H1 (cell line): ENCODE measurements around the gene CASR. TPM values are rescaled to one million over a fixed set of nuclear protein-coding genes. Genes with fewer than 3 reads are reported as not detected.
A peak's percentile ranks its signal among the peaks of the same experiment; 100 is the strongest.

Experiments used
- CTCF ChIA-PET: fragments of 300-600 bp; sonication (Branson Sonifier 250); formaldehyde crosslinking; loops from one replicate; lab custom pipeline; 2021; ENCODE audit not compliant: partially characterized antibody; lab: Charles Lee
- POLR2A ChIA-PET: fragments of 300-600 bp; sonication (Branson Sonifier 250); formaldehyde crosslinking; loops from one replicate; lab custom pipeline; 2021; ENCODE audit warnings: inconsistent platforms; ENCODE audit not compliant: partially characterized antibody; lab: Charles Lee
- DNase-seq, 2 experiments: peaks; one replicate each; pipeline versions ENCODE4 v3.0.0 to v3.0.0-alpha.2; 2010 to 2022; ENCODE audit warnings: low spot score in 2 of 2, low read depth in 1 of 2, mixed read lengths in 1 of 2
- FAIRE-seq: peaks from 2 replicates; lab custom pipeline; 2011; peaks lifted over from hg19 to GRCh38; lab: Jason Lieb, UNC
- H2AFZ ChIP-seq: 2 replicates; pipeline ENCODE4 v1.8.1; 2012; ENCODE audit warnings: low read length, inconsistent platforms
- H2AK5ac ChIP-seq: 2 replicates; pipeline ENCODE4 v1.6.1; 2013; ENCODE audit warnings: low read depth, low read length
- H2BK120ac ChIP-seq: replicated peaks from 2 replicates; pipeline ENCODE3; 2013; ENCODE audit warnings: low read depth, low read length, inconsistent platforms
- H2BK12ac ChIP-seq: 2 replicates; pipeline ENCODE4 v1.6.1; 2013; ENCODE audit warnings: low read depth, low read length
- H2BK15ac ChIP-seq: 2 replicates; pipeline ENCODE4 v1.6.1; 2013; ENCODE audit warnings: low read length
- H2BK20ac ChIP-seq: 2 replicates; pipeline ENCODE4 v1.6.1; 2013; ENCODE audit warnings: low read length
- H2BK5ac ChIP-seq: 2 replicates; pipeline ENCODE4 v1.6.1; 2013; ENCODE audit warnings: low read depth, low read length
- H3K14ac ChIP-seq: 2 replicates; pipeline ENCODE4 v1.6.1; 2013; ENCODE audit warnings: inconsistent platforms; ENCODE audit not compliant: insufficient read length
- H3K18ac ChIP-seq: 2 replicates; pipeline ENCODE4 v1.6.1; 2013; ENCODE audit warnings: low read length; ENCODE audit errors: extremely low read depth
- H3K23ac ChIP-seq: 2 replicates; pipeline ENCODE4 v1.6.1; 2013; ENCODE audit warnings: inconsistent platforms; ENCODE audit not compliant: insufficient read length
- H3K23me2 ChIP-seq: 2 replicates; pipeline ENCODE4 v1.6.1; 2013; ENCODE audit warnings: low read depth, low read length
- H3K27ac ChIP-seq: 2 replicates; pipeline ENCODE4 v1.6.1; 2011; ENCODE audit warnings: low read depth, low read length, inconsistent platforms
- H3K27me3 ChIP-seq, 4 experiments: replicated peaks in 1 of 4; 1 replicate in 1 of 4; 2 replicates in 3 of 4; pipeline versions ENCODE4 v1.6.1 to v1.8.1; 2011 to 2013; ENCODE audit warnings: low read length in 3 of 4, mild to moderate bottlenecking in 3 of 4, inconsistent platforms in 2 of 4, mixed read lengths in 2 of 4, moderate library complexity in 1 of 4; ENCODE audit not compliant: control insufficient read depth in 3 of 4, insufficient read depth in 3 of 4; ENCODE audit errors: extremely low read depth in 1 of 4
- H3K36me3 ChIP-seq, 4 experiments: 2 replicates each; pipeline versions ENCODE4 v1.6.1 to v1.8.1; 2011 to 2013; ENCODE audit warnings: mild to moderate bottlenecking in 4 of 4, low read length in 3 of 4, moderate library complexity in 2 of 4, control low read depth in 1 of 4, inconsistent platforms in 1 of 4; ENCODE audit not compliant: insufficient read depth in 4 of 4, control insufficient read depth in 2 of 4
- H3K4ac ChIP-seq: replicated peaks from 2 replicates; pipeline ENCODE3; 2013; ENCODE audit warnings: low read length, low read depth, mixed read lengths, inconsistent platforms; ENCODE audit not compliant: insufficient read length
- H3K4me1 ChIP-seq, 4 experiments: replicated peaks in 1 of 4; 1 replicate in 1 of 4; 2 replicates in 3 of 4; pipeline versions ENCODE4 v1.6.1 to v1.8.1; 2011 to 2013; ENCODE audit warnings: low read length in 3 of 4, inconsistent platforms in 2 of 4, mixed read lengths in 1 of 4; ENCODE audit not compliant: insufficient read depth in 4 of 4, control insufficient read depth in 3 of 4
- H3K4me2 ChIP-seq, 2 experiments: 2 replicates each; pipeline versions ENCODE4 v1.6.1 to v1.8.1; 2011 to 2013; ENCODE audit warnings: low read depth in 2 of 2, low read length in 2 of 2, control low read depth in 1 of 2, inconsistent platforms in 1 of 2, mild to moderate bottlenecking in 1 of 2; ENCODE audit not compliant: insufficient read depth in 1 of 2
- H3K4me3 ChIP-seq, 4 experiments: fragments of 200-600, 300-600 bp in 1 of 4; sonication (generic), shearing (Covaris generic), sonication (Bioruptor Twin) in 1 of 4; 2 replicates each; pipeline versions ENCODE4 v1.5.1 to v1.8.1; 2011 to 2016; ENCODE audit warnings: low read length in 4 of 4, low read depth in 3 of 4, control low read depth in 2 of 4, inconsistent platforms in 2 of 4, mild to moderate bottlenecking in 2 of 4, mixed read lengths in 1 of 4, moderate library complexity in 1 of 4; ENCODE audit not compliant: insufficient read depth in 2 of 4; ENCODE audit errors: extremely low read depth in 1 of 4
- H3K56ac ChIP-seq: replicated peaks from 2 replicates; pipeline ENCODE3; 2013; ENCODE audit warnings: low read depth, mild to moderate bottlenecking, mixed read lengths, low read length, inconsistent platforms; ENCODE audit not compliant: insufficient read length
- H3K79me1 ChIP-seq: 2 replicates; pipeline ENCODE4 v1.6.1; 2013; ENCODE audit warnings: low read depth, low read length, control low read depth
- H3K79me2 ChIP-seq, 2 experiments: 2 replicates each; pipeline versions ENCODE4 v1.6.1 to v1.8.1; 2012 to 2013; ENCODE audit warnings: low read length in 2 of 2, mild to moderate bottlenecking in 2 of 2, inconsistent platforms in 1 of 2; ENCODE audit not compliant: insufficient read depth in 2 of 2, control insufficient read depth in 1 of 2
- H3K9ac ChIP-seq, 4 experiments: replicated peaks in 1 of 4; 1 replicate in 1 of 4; 2 replicates in 3 of 4; pipeline versions ENCODE4 v1.6.1 to v1.8.1; 2011 to 2013; ENCODE audit warnings: low read depth in 3 of 4, low read length in 3 of 4, control low read depth in 2 of 4, mild to moderate bottlenecking in 2 of 4, moderate library complexity in 2 of 4, inconsistent platforms in 1 of 4; ENCODE audit errors: extremely low read depth in 1 of 4
- H3K9me3 ChIP-seq, 2 experiments: 2 replicates each; pipeline versions ENCODE4 v1.6.1 to v1.8.1; 2012 to 2013; ENCODE audit warnings: mild to moderate bottlenecking in 2 of 2, moderate library complexity in 2 of 2, control low read depth in 1 of 2, inconsistent platforms in 1 of 2, low read depth in 1 of 2, low read length in 1 of 2, mixed read lengths in 1 of 2; ENCODE audit not compliant: insufficient read depth in 2 of 2
- H4K20me1 ChIP-seq, 2 experiments: replicated peaks in 1 of 2; 2 replicates each; pipeline versions ENCODE3 to v1.8.1; 2011 to 2013; ENCODE audit warnings: inconsistent platforms in 2 of 2, low read length in 2 of 2, mild to moderate bottlenecking in 1 of 2; ENCODE audit not compliant: insufficient read depth in 2 of 2, control insufficient read depth in 1 of 2
- H4K5ac ChIP-seq: 2 replicates; pipeline ENCODE4 v1.6.1; 2013; ENCODE audit warnings: low read length, low read depth, mixed read lengths, inconsistent platforms; ENCODE audit not compliant: insufficient read length
- H4K8ac ChIP-seq: 2 replicates; pipeline ENCODE4 v1.8.0; 2013; ENCODE audit warnings: mild to moderate bottlenecking, moderate library complexity, low read length, inconsistent platforms; ENCODE audit not compliant: insufficient read depth; ENCODE audit errors: extremely low read depth
- H4K91ac ChIP-seq: replicated peaks from 2 replicates; pipeline ENCODE3; 2013; ENCODE audit warnings: low read length, mixed read lengths, inconsistent platforms; ENCODE audit not compliant: insufficient read length
- CTCF ChIP-seq, 3 experiments: IDR thresholded peaks; 1 replicate in 2 of 3; 2 replicates in 1 of 3; pipeline versions ENCODE4 v1.5.1 to v1.6.1; 2011; ENCODE audit warnings: low read length in 3 of 3, mild to moderate bottlenecking in 3 of 3, inconsistent platforms in 2 of 3, low read depth in 1 of 3, moderate library complexity in 1 of 3; ENCODE audit not compliant: insufficient read depth in 1 of 3; ENCODE audit errors: control extremely low read depth in 1 of 3
- EP300 ChIP-seq, 2 experiments: IDR thresholded peaks; 1 replicate in 1 of 2; 2 replicates in 1 of 2; pipeline ENCODE4 v1.6.1; 2011 to 2012; ENCODE audit warnings: low read depth in 2 of 2, low read length in 2 of 2, mild to moderate bottlenecking in 2 of 2, borderline replicate concordance in 1 of 2, inconsistent platforms in 1 of 2, moderate library complexity in 1 of 2
- KDM1A ChIP-seq: fragments of 200-600, 300-600 bp; sonication (generic); IDR thresholded peaks from 2 replicates; pipeline ENCODE4 v1.7.1; 2016; ENCODE audit warnings: mild to moderate bottlenecking, low read length, borderline replicate concordance
- MAFK ChIP-seq: IDR thresholded peaks from 2 replicates; pipeline ENCODE4 v1.6.1; 2012; ENCODE audit warnings: low read depth, mild to moderate bottlenecking, improper control_type of control experiment, low read length
- NANOG ChIP-seq: IDR thresholded peaks from 2 replicates; pipeline ENCODE4 v1.6.1; 2011; ENCODE audit warnings: low read length, low read depth, mild to moderate bottlenecking, inconsistent platforms; ENCODE audit not compliant: insufficient read depth, poor library complexity, severe bottlenecking
- PHF8 ChIP-seq: fragments of 200-600 bp; sonication (generic); conservative IDR thresholded peaks from 2 replicates; pipeline ENCODE4 v1.7.1; 2012; ENCODE audit warnings: low read depth, mild to moderate bottlenecking, inconsistent platforms, low read length, moderate library complexity
- RAD21 ChIP-seq, 2 experiments: IDR thresholded peaks in 1 of 2; conservative IDR thresholded peaks in 1 of 2; 2 replicates each; pipeline ENCODE4 v1.6.1; 2011; ENCODE audit warnings: low read depth in 2 of 2, low read length in 2 of 2, improper control_type of control experiment in 1 of 2, inconsistent platforms in 1 of 2, mild to moderate bottlenecking in 1 of 2, moderate library complexity in 1 of 2
- SIN3A ChIP-seq, 2 experiments: IDR thresholded peaks in 1 of 2; conservative IDR thresholded peaks in 1 of 2; 2 replicates each; pipeline ENCODE4 v1.6.1; 2011 to 2012; ENCODE audit warnings: low read length in 2 of 2, improper control_type of control experiment in 1 of 2, low read depth in 1 of 2, mild to moderate bottlenecking in 1 of 2
- SIX5 ChIP-seq: IDR thresholded peaks from 2 replicates; pipeline ENCODE4 v1.6.1; 2011; ENCODE audit warnings: mild to moderate bottlenecking, low read depth, low read length
- SUZ12 ChIP-seq: fragments of 200-600 bp; sonication (generic); IDR thresholded peaks from 2 replicates; pipeline ENCODE4 v1.6.1; 2012; ENCODE audit warnings: mild to moderate bottlenecking, inconsistent platforms, low read length, moderate library complexity, mixed read lengths
- WGBS, 2 experiments: shearing (Covaris generic) in 1 of 2; methylation state at CpG; one replicate each; pipeline versions ENCODE4 v1.1.6 to v1.1.7; 2013 to 2015; ENCODE audit warnings: low lambda C conversion rate in 2 of 2, mixed read lengths in 2 of 2, inconsistent platforms in 1 of 2, low coverage in 1 of 2, missing lambda C conversion rate in 1 of 2; ENCODE audit not compliant: insufficient replicate concordance in 2 of 2, insufficient coverage in 1 of 2, insufficient read length in 1 of 2; ENCODE audit errors: extremely low coverage in 1 of 2, missing lambda C conversion rate in 1 of 2; 5-methylcytosine and 5-hydroxymethylcytosine counted together
- polyA plus RNA-seq, 7 experiments: library from polyadenylated mRNA; depleted of rRNA in 3 of 7; stranded (reverse) in 5 of 7; unstranded in 2 of 7; fragments of >200 nt in 5 of 7; fragments of 200-250 nt in 2 of 7; gene quantifications; 1 replicate in 5 of 7; 2 replicates in 1 of 7; 4 replicates in 1 of 7; pipeline versions ENCODE4 v1.2.1 to v1.2.3, GENCODE V29; 2011 to 2013; ENCODE audit warnings: missing spikeins in 2 of 7, mixed read lengths in 2 of 7
- total RNA-seq: library from RNA; stranded (reverse); fragmentation: NEBNext Ultra II Directional; extraction: Animal tissue kit (Norgen Biotek cat#: 25700); gene quantifications from 2 replicates; pipeline ENCODE4 v1.2.1, GENCODE V29; 2021

The CASR gene
- total and polyA plus RNA-seq, 2 of the 8 experiments (the other 6 are each of a cell fraction or from before 2014, with no cell fraction given), result 0.36 to 0.58 TPM

- H3K27ac ChIP-seq, result no peak overlapping the region
- H2AK5ac ChIP-seq, result no peak overlapping the region
- no peak overlapping the region for H2AFZ ChIP-seq
- no peaks in the 10 kb centered on the region for H3K9me3 ChIP-seq
- no peak overlapping the region for H3K14ac ChIP-seq
- H3K9ac ChIP-seq, result no peak overlapping the region
- peak overlapping the region; percentile 53; the same call in 1 of the 2 replicates for H4K8ac ChIP-seq
- FAIRE-seq (no peak), DNase-seq (no peak)
- H4K20me1 ChIP-seq, result no peaks in the 10 kb centered on the region
- no peak overlapping the region for H4K5ac ChIP-seq
- no peaks in the 10 kb centered on the region for H3K79me1 ChIP-seq
- no peak overlapping the region for H3K4me2 ChIP-seq
- H2BK5ac ChIP-seq, result no peak overlapping the region
- H3K18ac ChIP-seq, result no peak overlapping the region
- H3K23ac ChIP-seq, result no peak overlapping the region
- H2BK15ac ChIP-seq, result no peak overlapping the region
- H3K4me3 ChIP-seq, result no peak overlapping the region
- H4K91ac ChIP-seq, result no peak overlapping the region
- H3K56ac ChIP-seq, result no peak overlapping the region
- no peak overlapping the region for H2BK20ac ChIP-seq
- WGBS, 2 experiments, result 92% methylated on average over 16 of the region's 20 CpGs; no CpG with 5 or more reads in 1 of the 2 experiments
- H3K79me2 ChIP-seq, result no peaks in the 10 kb centered on the region
- no peaks in the 10 kb centered on the region for H3K36me3 ChIP-seq
- ChIA-PET CTCF (interaction anchor here (3.8 kb wide), 1 partner anchor 16 kb away, joined by 13 read pairs; no protein-coding TSS in a partner anchor), POLR2A (no interaction called here)
- H2BK120ac ChIP-seq, result no peak overlapping the region
- H3K27me3 ChIP-seq, result no peaks in the 10 kb centered on the region
- H3K4ac ChIP-seq, result no peak overlapping the region
- no peak overlapping the region for H2BK12ac ChIP-seq
- no peaks in the 10 kb centered on the region for H3K23me2 ChIP-seq
- no peaks in the 10 kb centered on the region for H3K4me1 ChIP-seq
- TF ChIP-seq SIN3A (conservative IDR thresholded peaks at IDR 0.05 in 1 of 2, IDR thresholded peaks at IDR 0.05 in 1 of 2; ENCODE audit: low read depth in 1 of 2, low read length in 2 of 2) (no peak), SIX5 (no peak), SUZ12 (no peak), RAD21 (IDR thresholded peaks at IDR 0.05 in 1 of 2, conservative IDR thresholded peaks at IDR 0.05 in 1 of 2; ENCODE audit: low read depth in 2 of 2, low read length in 2 of 2) (no peak), EP300 (IDR thresholded peaks at IDR 0.05; ENCODE audit: borderline replicate concordance in 1 of 2, low read depth in 2 of 2, low read length in 2 of 2) (no peak), CTCF (IDR thresholded peaks at IDR 0.05; ENCODE audit: control extremely low read depth in 1 of 3, insufficient read depth in 1 of 3, low read depth in 1 of 3, low read length in 3 of 3) (no peak), MAFK (no peak), KDM1A (no peak), NANOG (no peak), PHF8 (no peak)
Measured at GRCh38 chr3:122284486-122284885, 101.0 kb downstream of the CASR start.
